GM18499 (cell line): ENCODE measurements around the gene WDR13.
"Not testable (repeated sequence)": the region's sequence is repeated elsewhere in the genome, so short reads cannot be mapped to it uniquely, and the experiment has no call there.

ENCODE experiments used
- ATAC-seq: cut with Tn5 transposase; IDR thresholded peaks from one replicate; pipeline ENCODE4 v1.9.1; 2021; ENCODE audit warnings: moderate number of reproducible peaks; ENCODE audit not compliant: insufficient read depth, unreplicated experiment

Gene WDR13

GRCh38 chrX:48648336-48648751 is 51.1 kb downstream of the WDR13 start:
- ATAC-seq, result no peak

GRCh38 chrX:48649102-48649501 is 51.8 kb downstream of the WDR13 start:
- ATAC-seq, result no peak

- ATAC-seq, result not testable (repeated sequence)
These were observed 54.8 kb downstream of the WDR13 start for GRCh38 chrX:48652055-48652579.

- not testable (repeated sequence) for ATAC-seq
These were observed 57.5 kb downstream of the WDR13 start for GRCh38 chrX:48654746-48655145.
